ENCODE measurements around the gene IMP3. TPM values are rescaled to one million over a fixed set of nuclear protein-coding genes. Genes with fewer than 3 reads are reported as not detected.

The IMP3 gene
- total RNA-seq, 1 donor from 2014 or later, result 48.4 TPM

GRCh38 chr15:75663931-75664421 is 24.0 kb upstream of the IMP3 start:
- peaks cover 5% of the 10 kb centered on the region for H4K20me1 ChIP-seq (ENCODE audit: insufficient read depth, low read length)
- no peaks in the 10 kb centered on the region for H3K36me3 ChIP-seq (ENCODE audit: insufficient read depth, low read length)
- FAIRE-seq, result no peak
- H3K4me2 ChIP-seq (ENCODE audit: low read length), result no peak overlapping the region
- H3K27me3 Mint-ChIP-seq (ENCODE audit: low read depth, unreplicated experiment), result no peaks in the 10 kb centered on the region
- H3K4me3 ChIP-seq (ENCODE audit: insufficient read depth, low read depth, low read length), result no peak overlapping the region
- H3K27ac ChIP-seq (ENCODE audit: low read depth, low read length), result no peak overlapping the region
- peaks cover 16% of the 10 kb centered on the region for H3K36me3 Mint-ChIP-seq (ENCODE audit: low read depth, unreplicated experiment)
- no peaks in the 10 kb centered on the region for H3K27me3 ChIP-seq (ENCODE audit: insufficient read depth, low read length)
- peaks cover 34% of the 10 kb centered on the region for H3K4me1 Mint-ChIP-seq (ENCODE audit: low read depth, unreplicated experiment)
- peaks cover 47% of the 10 kb centered on the region for H3K4me1 ChIP-seq (ENCODE audit: insufficient read depth, low read length)
- H3K9me3 ChIP-seq (ENCODE audit: insufficient read depth, low read depth, low read length), result no peaks in the 10 kb centered on the region
- peak overlapping the region; percentile 34 for H3K27ac Mint-ChIP-seq (ENCODE audit: unreplicated experiment)
- H2AFZ ChIP-seq (ENCODE audit: low read depth, low read length), result no peak overlapping the region
- DNase-seq (ENCODE audit: low read depth), result no peak
- H3K4me3 Mint-ChIP-seq (ENCODE audit: unreplicated experiment), result no peak overlapping the region
- no peaks in the 10 kb centered on the region for H3K9me3 Mint-ChIP-seq (ENCODE audit: unreplicated experiment)
- TF ChIP-seq CTCF (IDR thresholded peaks at IDR 0.05; ENCODE audit: insufficient read depth, low read depth, low read length), result no peak
- no peak for TF ChIP-seq EZH2 (IDR thresholded peaks at IDR 0.05; ENCODE audit: insufficient read depth, low read length)
- no peak overlapping the region for H3K9ac ChIP-seq (ENCODE audit: low read length)
- H3K79me2 ChIP-seq (ENCODE audit: insufficient read depth, low read length), result peaks cover 11% of the 10 kb centered on the region

- FAIRE-seq, result no peak
- Mint-ChIP-seq H3K27ac (ENCODE audit: unreplicated experiment) (peak overlapping the region; percentile 47), H3K4me3 (ENCODE audit: unreplicated experiment) (no peak overlapping the region), H3K4me1 (ENCODE audit: low read depth, unreplicated experiment) (peaks cover 30% of the 10 kb centered on the region), H3K9me3 (ENCODE audit: unreplicated experiment) (no peaks in the 10 kb centered on the region), H3K36me3 (ENCODE audit: low read depth, unreplicated experiment) (peaks cover 17% of the 10 kb centered on the region), H3K27me3 (ENCODE audit: low read depth, unreplicated experiment) (no peaks in the 10 kb centered on the region)
- no peak overlapping the region for H3K9ac ChIP-seq (ENCODE audit: low read length)
- H3K27ac ChIP-seq (ENCODE audit: low read depth, low read length), result no peak overlapping the region
- no peak overlapping the region for H3K4me2 ChIP-seq (ENCODE audit: low read length)
- H4K20me1 ChIP-seq (ENCODE audit: insufficient read depth, low read length), result peaks cover 10% of the 10 kb centered on the region
- TF ChIP-seq CTCF (IDR thresholded peaks at IDR 0.05; ENCODE audit: insufficient read depth, low read depth, low read length) (no peak), EZH2 (IDR thresholded peaks at IDR 0.05; ENCODE audit: insufficient read depth, low read length) (no peak)
- peaks cover 43% of the 10 kb centered on the region for H3K4me1 ChIP-seq (ENCODE audit: insufficient read depth, low read length)
- no peaks in the 10 kb centered on the region for H3K27me3 ChIP-seq (ENCODE audit: insufficient read depth, low read length)
- H3K79me2 ChIP-seq (ENCODE audit: insufficient read depth, low read length), result peaks cover 19% of the 10 kb centered on the region
- no peak for DNase-seq (ENCODE audit: low read depth)
- H3K4me3 ChIP-seq (ENCODE audit: insufficient read depth, low read depth, low read length), result no peak overlapping the region
- H3K36me3 ChIP-seq (ENCODE audit: insufficient read depth, low read length), result no peaks in the 10 kb centered on the region
- H2AFZ ChIP-seq (ENCODE audit: low read depth, low read length), result no peak overlapping the region
- no peaks in the 10 kb centered on the region for H3K9me3 ChIP-seq (ENCODE audit: insufficient read depth, low read depth, low read length)
These were observed 22.9 kb upstream of the IMP3 start for GRCh38 chr15:75662823-75663519.

- Mint-ChIP-seq H3K27me3 (ENCODE audit: low read depth, unreplicated experiment) (no peaks in the 10 kb centered on the region), H3K36me3 (ENCODE audit: low read depth, unreplicated experiment) (peaks cover 14% of the 10 kb centered on the region), H3K4me3 (ENCODE audit: unreplicated experiment) (no peak overlapping the region), H3K4me1 (ENCODE audit: low read depth, unreplicated experiment) (peaks cover 22% of the 10 kb centered on the region), H3K27ac (ENCODE audit: unreplicated experiment) (peak overlapping the region; percentile 97), H3K9me3 (ENCODE audit: unreplicated experiment) (no peaks in the 10 kb centered on the region)
- no peaks in the 10 kb centered on the region for H3K9me3 ChIP-seq (ENCODE audit: insufficient read depth, low read depth, low read length)
- peak overlapping the region; percentile 96 for H3K27ac ChIP-seq (ENCODE audit: low read depth, low read length)
- peaks cover 33% of the 10 kb centered on the region for H3K4me1 ChIP-seq (ENCODE audit: insufficient read depth, low read length)
- no peak overlapping the region for H3K4me3 ChIP-seq (ENCODE audit: insufficient read depth, low read depth, low read length)
- H4K20me1 ChIP-seq (ENCODE audit: insufficient read depth, low read length), result peaks cover 21% of the 10 kb centered on the region
- H3K4me2 ChIP-seq (ENCODE audit: low read length), result peak overlapping the region; percentile 65
- H3K9ac ChIP-seq (ENCODE audit: low read length), result peak overlapping the region; percentile 82
- no peak overlapping the region for H2AFZ ChIP-seq (ENCODE audit: low read depth, low read length)
- FAIRE-seq (no peak), DNase-seq (ENCODE audit: low read depth) (no peak)
- H3K36me3 ChIP-seq (ENCODE audit: insufficient read depth, low read length), result no peaks in the 10 kb centered on the region
- peaks cover 25% of the 10 kb centered on the region for H3K79me2 ChIP-seq (ENCODE audit: insufficient read depth, low read length)
- TF ChIP-seq CTCF (IDR thresholded peaks at IDR 0.05; ENCODE audit: insufficient read depth, low read depth, low read length), result no peak
- no peak for TF ChIP-seq EZH2 (IDR thresholded peaks at IDR 0.05; ENCODE audit: insufficient read depth, low read length)
- no peaks in the 10 kb centered on the region for H3K27me3 ChIP-seq (ENCODE audit: insufficient read depth, low read length)
These were observed 21.7 kb upstream of the IMP3 start for GRCh38 chr15:75661756-75662140.
